Cardiac muscle cell (in vitro differentiated cells and primary cell): ENCODE data around the gene SLC22A31. TPM values are rescaled to one million over a fixed set of nuclear protein-coding genes. Genes with fewer than 3 reads are reported as not detected.

Experiments
- DNase-seq, 2 donors: peaks; one replicate each; pipeline versions ENCODE4 v3.0.0 to v3.0.0-alpha.2; 2010 to 2017; ENCODE audit warnings: low read depth in 1 of 2, low spot score in 1 of 2
- H3K27ac ChIP-seq: fragments of 200-600 bp; sonication (generic); 2 replicates; pipeline ENCODE4 v1.5.1; 2016
- H3K27me3 ChIP-seq: fragments of 200-600 bp; sonication (generic); 2 replicates; pipeline ENCODE4 v1.6.0; 2016; ENCODE audit warnings: control low read depth
- H3K36me3 ChIP-seq: fragments of 200-600 bp; sonication (generic); 2 replicates; pipeline ENCODE4 v1.5.1; 2016; ENCODE audit warnings: control low read depth
- H3K4me1 ChIP-seq: fragments of 200-600 bp; sonication (generic); 2 replicates; pipeline ENCODE4 v1.8.1; 2017; ENCODE audit warnings: low read depth, mild to moderate bottlenecking, mixed run types
- H3K4me3 ChIP-seq: fragments of 200-600 bp; sonication (generic); 2 replicates; pipeline ENCODE4 v1.5.1; 2016; ENCODE audit warnings: mild to moderate bottlenecking
- H3K9me3 ChIP-seq: fragments of 200-600 bp; sonication (generic); 2 replicates; pipeline ENCODE4 v1.5.1; 2017; ENCODE audit warnings: low read depth, mild to moderate bottlenecking, control low read depth
- CTCF ChIP-seq: IDR thresholded peaks from 2 replicates; pipeline ENCODE4 v1.5.1; 2012; ENCODE audit warnings: low read depth, mild to moderate bottlenecking, low read length
- polyA plus RNA-seq: library from polyadenylated mRNA; unstranded; fragments of >200 nt; fragmentation: Nextera tagmentation; extraction: Ambion mirVana; gene quantifications from 2 replicates; pipeline ENCODE4 v1.2.1, GENCODE V29; 2016
- total RNA-seq: library from RNA; depleted of rRNA; stranded (reverse); fragments of >200 nt; gene quantifications from 2 replicates; pipeline ENCODE4 v1.2.3, GENCODE V29; 2016

Gene SLC22A31
- total and polyA plus RNA-seq, 2 experiments from 2014 or later = 10.9 to 39.4 TPM

- H3K27me3 ChIP-seq = peaks cover 38% of the 10 kb centered on the region
- H3K36me3 ChIP-seq = no peaks in the 10 kb centered on the region
- H3K4me1 ChIP-seq = peaks cover 8% of the 10 kb centered on the region
- DNase-seq = no peak
- no peak overlapping the region for H3K4me3 ChIP-seq
- no peaks in the 10 kb centered on the region for H3K9me3 ChIP-seq
- H3K27ac ChIP-seq = no peak overlapping the region
- TF ChIP-seq CTCF = no peak
These were observed 2.5 kb downstream of the SLC22A31 start for GRCh38 chr16:89197633-89198416.

GRCh38 chr16:89197033-89197632 lies 3.2 kb downstream of the SLC22A31 start:
- no peak for TF ChIP-seq CTCF
- Histone ChIP-seq H3K27ac (no peak overlapping the region), H3K4me3 (no peak overlapping the region), H3K27me3 (peaks cover 32% of the 10 kb centered on the region), H3K9me3 (no peaks in the 10 kb centered on the region), H3K4me1 (peaks cover 8% of the 10 kb centered on the region), H3K36me3 (no peaks in the 10 kb centered on the region)
- no peak for DNase-seq

GRCh38 chr16:89195521-89196171 lies 4.7 kb downstream of the SLC22A31 start:
- H3K4me3 ChIP-seq = no peak overlapping the region
- peaks cover 34% of the 10 kb centered on the region for H3K27me3 ChIP-seq
- H3K27ac ChIP-seq = no peak overlapping the region
- H3K36me3 ChIP-seq = no peaks in the 10 kb centered on the region
- no peak for DNase-seq
- no peaks in the 10 kb centered on the region for H3K9me3 ChIP-seq
- peaks cover 8% of the 10 kb centered on the region for H3K4me1 ChIP-seq
- TF ChIP-seq CTCF = no peak

- Histone ChIP-seq H3K27me3 (peaks cover 33% of the 10 kb centered on the region), H3K36me3 (no peaks in the 10 kb centered on the region), H3K4me3 (no peak overlapping the region), H3K9me3 (no peaks in the 10 kb centered on the region), H3K4me1 (no peaks in the 10 kb centered on the region), H3K27ac (no peak overlapping the region)
- TF ChIP-seq CTCF = no peak
- DNase-seq = no peak
These were observed 5.7 kb downstream of the SLC22A31 start for GRCh38 chr16:89194340-89195311.

- DNase-seq = no peak
- no peak overlapping the region for H3K4me3 ChIP-seq
- H3K9me3 ChIP-seq = no peaks in the 10 kb centered on the region
- peaks cover 28% of the 10 kb centered on the region for H3K27me3 ChIP-seq
- no peaks in the 10 kb centered on the region for H3K36me3 ChIP-seq
- TF ChIP-seq CTCF = no peak
- no peak overlapping the region for H3K27ac ChIP-seq
- no peaks in the 10 kb centered on the region for H3K4me1 ChIP-seq
These were observed 6.6 kb downstream of the SLC22A31 start for GRCh38 chr16:89193576-89194293.
